ENCODE results near the gene ABHD6.

DNA sequence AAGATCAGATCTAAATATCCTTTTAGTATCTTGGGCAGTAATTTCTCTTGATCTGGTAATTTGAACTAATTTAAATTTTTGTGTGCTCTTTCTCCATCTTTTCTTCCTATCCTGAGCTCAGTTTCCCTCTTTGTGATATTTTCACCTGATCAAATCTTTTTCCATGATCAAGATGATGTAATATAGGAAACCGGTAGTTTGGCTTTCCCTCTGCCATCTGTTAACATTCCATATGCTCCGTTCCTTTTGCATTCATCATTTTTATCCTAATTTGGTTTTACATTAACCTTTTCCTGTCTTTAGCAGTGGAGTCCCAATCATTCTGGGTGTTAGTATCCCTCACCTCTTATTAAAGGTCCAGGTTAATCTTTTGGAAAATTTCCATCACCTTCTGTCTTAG is 5.9 kb upstream of the ABHD6 start:
- TF ChIP-seq, protein P1, sequence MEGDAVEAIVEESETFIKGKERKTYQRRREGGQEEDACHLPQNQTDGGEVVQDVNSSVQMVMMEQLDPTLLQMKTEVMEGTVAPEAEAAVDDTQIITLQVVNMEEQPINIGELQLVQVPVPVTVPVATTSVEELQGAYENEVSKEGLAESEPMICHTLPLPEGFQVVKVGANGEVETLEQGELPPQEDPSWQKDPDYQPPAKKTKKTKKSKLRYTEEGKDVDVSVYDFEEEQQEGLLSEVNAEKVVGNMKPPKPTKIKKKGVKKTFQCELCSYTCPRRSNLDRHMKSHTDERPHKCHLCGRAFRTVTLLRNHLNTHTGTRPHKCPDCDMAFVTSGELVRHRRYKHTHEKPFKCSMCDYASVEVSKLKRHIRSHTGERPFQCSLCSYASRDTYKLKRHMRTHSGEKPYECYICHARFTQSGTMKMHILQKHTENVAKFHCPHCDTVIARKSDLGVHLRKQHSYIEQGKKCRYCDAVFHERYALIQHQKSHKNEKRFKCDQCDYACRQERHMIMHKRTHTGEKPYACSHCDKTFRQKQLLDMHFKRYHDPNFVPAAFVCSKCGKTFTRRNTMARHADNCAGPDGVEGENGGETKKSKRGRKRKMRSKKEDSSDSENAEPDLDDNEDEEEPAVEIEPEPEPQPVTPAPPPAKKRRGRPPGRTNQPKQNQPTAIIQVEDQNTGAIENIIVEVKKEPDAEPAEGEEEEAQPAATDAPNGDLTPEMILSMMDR (conservative IDR thresholded peaks at IDR 0.05) = no peak
- TF ChIP-seq ZFX (IDR thresholded peaks at IDR 0.05) = no peak

Data from C4-2B (cell line).